Neutrophil (primary cell): ENCODE measurements around the gene RRP1B.
A peak's percentile ranks its signal among the peaks of the same experiment; 100 is the strongest.

Source experiments
- H3K27ac ChIP-seq: fragments of 200-600 bp; sonication (generic); 2 replicates; pipeline ENCODE4 v1.5.1; 2016; ENCODE audit warnings: mild to moderate bottlenecking, moderate library complexity
- H3K27me3 ChIP-seq: fragments of 200-600 bp; sonication (generic); 2 replicates; pipeline ENCODE4 v1.6.0; 2016; ENCODE audit warnings: mild to moderate bottlenecking
- H3K36me3 ChIP-seq: fragments of 200-600 bp; sonication (generic); 2 replicates; pipeline ENCODE4 v1.5.1; 2017
- H3K4me1 ChIP-seq, 2 experiments: fragments of 200-600 bp in 1 of 2; sonication (generic) in 1 of 2; 1 replicate in 1 of 2; 2 replicates in 1 of 2; pipeline versions ENCODE4 v1.5.1 to v1.6.1; 2013 to 2016; ENCODE audit warnings: low read depth in 1 of 2, low read length in 1 of 2, mild to moderate bottlenecking in 1 of 2, moderate library complexity in 1 of 2; ENCODE audit not compliant: control insufficient read depth in 1 of 2, insufficient read depth in 1 of 2
- H3K4me3 ChIP-seq, 2 experiments: fragments of 200-600 bp in 1 of 2; sonication (generic) in 1 of 2; 1 replicate in 1 of 2; 2 replicates in 1 of 2; pipeline ENCODE4 v1.5.1; 2013 to 2016; ENCODE audit warnings: low read depth in 1 of 2, low read length in 1 of 2, mild to moderate bottlenecking in 1 of 2, moderate library complexity in 1 of 2
- H3K9me3 ChIP-seq: fragments of 200-600 bp; sonication (generic); 2 replicates; pipeline ENCODE4 v1.5.1; 2016
- CTCF ChIP-seq: fragments of 200-600 bp; sonication (generic); IDR thresholded peaks from 2 replicates; pipeline ENCODE4 v1.5.1; 2016; ENCODE audit warnings: antibody characterized with exemption

RRP1B gene

GRCh38 chr21:43699933-43700599 lies 40.7 kb downstream of the RRP1B start:
- H3K4me3 ChIP-seq = no peak overlapping the region
- H3K27me3 ChIP-seq = peaks cover 4% of the 10 kb centered on the region
- no peaks in the 10 kb centered on the region for H3K9me3 ChIP-seq
- H3K36me3 ChIP-seq = peaks cover 4% of the 10 kb centered on the region
- no peak overlapping the region for H3K27ac ChIP-seq
- H3K4me1 ChIP-seq = peaks cover 11 to 13% of the 10 kb centered on the region in 2 experiments
- TF ChIP-seq CTCF = no peak

DNA sequence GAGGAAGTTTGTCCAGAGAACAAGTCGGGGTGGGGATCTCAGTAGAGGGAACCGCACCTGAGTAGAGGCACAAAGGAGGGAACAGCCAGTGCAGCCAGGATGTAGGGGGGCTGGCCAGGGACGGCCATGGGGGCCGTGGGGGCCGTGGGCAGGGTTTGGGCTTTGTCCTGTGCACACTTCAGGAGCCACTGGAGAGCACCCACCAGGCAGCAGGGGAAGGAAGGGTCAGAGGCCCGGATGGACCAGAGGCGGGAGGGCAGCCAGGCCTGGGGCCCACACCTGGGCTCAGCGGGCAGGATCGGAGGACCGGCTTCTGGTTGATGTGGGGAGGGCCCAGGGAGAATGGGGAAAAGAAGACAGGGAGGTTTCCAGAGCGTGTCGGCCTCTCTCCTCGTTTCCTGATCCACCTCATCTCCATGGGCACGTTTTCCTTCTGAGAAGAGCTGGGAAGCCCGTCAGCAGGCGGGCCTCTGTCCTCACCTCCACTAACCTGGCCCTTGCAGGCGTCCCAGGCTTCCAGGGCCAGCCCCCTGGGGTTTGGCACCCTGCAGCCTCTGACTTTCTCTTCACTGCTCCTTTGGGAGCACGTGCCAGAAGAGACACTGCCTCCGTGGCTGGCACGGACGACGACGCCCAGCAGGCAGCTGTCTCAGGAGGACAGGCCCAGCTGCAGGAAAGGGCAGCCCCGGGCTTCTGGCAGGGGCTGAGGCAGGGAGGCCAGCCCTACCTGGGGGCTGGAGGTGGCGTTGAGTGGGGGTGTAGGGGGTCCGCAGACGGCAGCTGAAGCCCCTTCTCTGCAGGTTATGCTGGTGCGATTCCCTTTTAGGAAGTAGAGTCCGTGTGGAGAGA lies 42.8 kb downstream of the RRP1B start:
- no peak overlapping the region for H3K27ac ChIP-seq
- TF ChIP-seq CTCF = no peak
- peaks cover 4% of the 10 kb centered on the region for H3K27me3 ChIP-seq
- H3K4me3 ChIP-seq = peak overlapping the region; percentile 24 to 32
- no peaks in the 10 kb centered on the region for H3K9me3 ChIP-seq
- H3K36me3 ChIP-seq = no peaks in the 10 kb centered on the region
- H3K4me1 ChIP-seq = peaks cover 11 to 13% of the 10 kb centered on the region in 2 experiments

DNA sequence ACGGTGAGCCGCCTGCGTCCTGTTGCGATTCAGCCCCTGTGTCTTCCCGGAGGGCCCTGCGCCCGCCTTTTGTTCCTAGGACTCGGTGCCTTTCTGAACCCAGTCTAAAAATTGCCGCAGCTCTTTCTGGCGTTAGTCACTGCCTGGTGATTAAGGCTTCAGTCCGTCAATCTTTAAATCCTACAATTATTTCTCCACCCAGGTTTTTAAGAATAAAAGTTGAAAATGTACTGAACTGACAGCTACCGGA lies 43.4 kb downstream of the RRP1B start:
- Histone ChIP-seq H3K27me3 (peaks cover 4% of the 10 kb centered on the region), H3K36me3 (no peaks in the 10 kb centered on the region), H3K4me3 (peak overlapping the region; percentile 24 to 32), H3K9me3 (no peaks in the 10 kb centered on the region), H3K4me1 (peaks cover 11 to 13% of the 10 kb centered on the region in 2 experiments), H3K27ac (no peak overlapping the region)
- no peak for TF ChIP-seq CTCF

DNA sequence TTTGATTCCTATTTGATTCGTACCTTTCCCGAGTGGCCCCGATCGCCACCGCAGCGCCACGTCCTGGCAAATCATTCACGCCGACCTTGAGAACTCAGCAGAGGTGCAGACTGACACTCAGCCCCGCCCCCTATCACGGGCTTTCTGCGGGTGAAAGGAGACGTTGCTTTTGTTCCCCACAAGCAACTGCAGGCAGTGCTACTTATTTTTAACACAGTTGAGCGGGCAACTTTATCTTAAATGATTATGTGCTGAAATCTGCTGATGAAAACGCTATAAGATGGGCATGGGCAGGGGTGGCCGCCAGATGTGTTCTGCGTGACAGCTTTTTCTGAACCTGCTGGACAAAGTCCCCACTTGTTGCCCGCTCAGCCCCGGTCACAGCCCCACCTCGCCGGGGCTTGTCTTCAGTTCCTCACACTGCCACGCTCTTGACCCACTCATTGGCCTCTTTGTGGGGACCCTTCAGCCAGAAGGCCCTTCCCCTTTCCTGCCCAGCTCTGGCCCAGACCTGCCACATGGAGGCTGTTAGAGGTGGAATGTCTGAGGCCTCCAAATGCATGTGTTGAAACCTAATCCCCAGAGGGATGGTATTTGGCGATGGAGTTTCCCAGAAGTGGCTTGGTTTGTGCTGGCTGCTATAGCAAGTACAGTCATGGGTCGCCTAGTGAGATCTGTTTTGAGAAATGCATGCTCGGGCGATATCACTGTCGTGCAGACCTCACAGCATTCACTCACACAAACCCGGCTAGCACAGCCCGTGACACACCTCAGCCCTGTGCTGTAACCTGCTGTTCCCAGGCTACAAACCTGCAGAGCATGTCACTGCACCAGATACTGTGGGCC lies 43.9 kb downstream of the RRP1B start:
- Histone ChIP-seq H3K27me3 (peaks cover 4% of the 10 kb centered on the region), H3K4me3 (peak overlapping the region; percentile 24 to 32), H3K4me1 (peaks cover 11 to 13% of the 10 kb centered on the region in 2 experiments), H3K27ac (no peak overlapping the region), H3K9me3 (no peaks in the 10 kb centered on the region), H3K36me3 (no peaks in the 10 kb centered on the region)
- no peak for TF ChIP-seq CTCF

DNA sequence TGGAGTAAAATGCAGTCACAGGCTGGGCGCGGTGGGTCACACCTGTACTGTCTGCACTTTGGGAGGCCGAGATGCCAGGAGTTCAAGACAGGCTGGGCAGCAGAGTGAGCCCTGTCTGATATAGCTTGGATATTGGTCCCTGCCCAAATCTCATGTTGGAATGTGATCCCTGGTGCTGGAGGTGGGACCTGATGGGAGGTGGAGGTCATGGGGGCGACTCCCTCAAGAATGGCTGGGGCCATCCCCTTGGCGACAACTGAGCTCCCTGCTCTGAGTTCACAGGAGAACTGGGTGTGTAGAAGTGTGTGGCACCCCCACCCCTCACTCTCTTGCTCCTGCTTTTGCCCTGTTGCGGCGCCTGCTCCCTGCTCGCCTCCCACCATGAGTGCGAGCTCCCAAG lies 48.1 kb downstream of the RRP1B start:
- Histone ChIP-seq H3K27me3 (no peaks in the 10 kb centered on the region), H3K36me3 (no peaks in the 10 kb centered on the region), H3K4me3 (no peak overlapping the region), H3K9me3 (no peaks in the 10 kb centered on the region), H3K27ac (no peak overlapping the region), H3K4me1 (peaks cover 8 to 9% of the 10 kb centered on the region in 2 experiments)
- TF ChIP-seq CTCF = no peak
